ENCODE measurements around the gene SLC13A2. TPM values are rescaled to one million over a fixed set of nuclear protein-coding genes. Genes with fewer than 3 reads are reported as not detected.
"Not testable (repeated sequence)": the region's sequence is repeated elsewhere in the genome, so short reads cannot be mapped to it uniquely, and the experiment has no call there.

The SLC13A2 gene
- total RNA-seq, 4 donors from 2014 or later = not detected

- intact Hi-C loops (cut with DNase I) = no loop called here
- no peaks in the 10 kb centered on the region for H3K27me3 ChIP-seq
- TF ChIP-seq CTCF (IDR thresholded peaks at IDR 0.05) (no peak), POLR2A (IDR thresholded peaks at IDR 0.05) (no peak)
- DNase-seq = no peak
- H3K36me3 ChIP-seq = no peaks in the 10 kb centered on the region
- 78 to 84% methylated on average over 9 of the region's 9 CpGs for WGBS, 2 donors
- H3K4me3 ChIP-seq (replicated peaks in 1 of 3) = no peak overlapping the region
- H3K4me1 ChIP-seq = no peaks in the 10 kb centered on the region
- H3K27ac ChIP-seq = no peak overlapping the region
- no peaks in the 10 kb centered on the region for H3K9me3 ChIP-seq
Observed at GRCh38 chr17:28443901-28444638, 29.4 kb upstream of the SLC13A2 start.

- Histone ChIP-seq H3K27me3 (no peaks in the 10 kb centered on the region), H3K4me3 (replicated peaks in 1 of 3) (no peak overlapping the region), H3K4me1 (no peaks in the 10 kb centered on the region), H3K36me3 (no peaks in the 10 kb centered on the region), H3K9me3 (no peaks in the 10 kb centered on the region), H3K27ac (no peak overlapping the region)
- DNase-seq = no peak
- intact Hi-C loops (cut with DNase I) = no loop called here
- 92 to 95% methylated on average over 8 of the region's 8 CpGs for WGBS, 2 donors
- no peak for TF ChIP-seq POLR2A (IDR thresholded peaks at IDR 0.05)
- TF ChIP-seq CTCF (IDR thresholded peaks at IDR 0.05) = no peak
Observed at GRCh38 chr17:28446716-28447395, 26.6 kb upstream of the SLC13A2 start.

- H3K9me3 ChIP-seq = no peaks in the 10 kb centered on the region
- no peaks in the 10 kb centered on the region for H3K36me3 ChIP-seq
- no peak overlapping the region for H3K4me3 ChIP-seq (replicated peaks in 1 of 3)
- H3K4me1 ChIP-seq = no peaks in the 10 kb centered on the region
- DNase-seq = no peak
- 72 to 75% methylated on average over 5 of the region's 5 CpGs for WGBS, 2 donors
- TF ChIP-seq POLR2A (IDR thresholded peaks at IDR 0.05) (no peak), CTCF (IDR thresholded peaks at IDR 0.05) (no peak)
- H3K27me3 ChIP-seq = no peaks in the 10 kb centered on the region
- no peak overlapping the region for H3K27ac ChIP-seq
- intact Hi-C loops (cut with DNase I) = no loop called here
Observed at GRCh38 chr17:28447396-28447760, 26.1 kb upstream of the SLC13A2 start.

- TF ChIP-seq CTCF (IDR thresholded peaks at IDR 0.05) = no peak
- TF ChIP-seq POLR2A (IDR thresholded peaks at IDR 0.05) = no peak
- Histone ChIP-seq H3K27me3 (no peaks in the 10 kb centered on the region), H3K4me3 (replicated peaks in 1 of 3) (no peak overlapping the region), H3K9me3 (no peaks in the 10 kb centered on the region), H3K27ac (no peak overlapping the region), H3K4me1 (no peaks in the 10 kb centered on the region), H3K36me3 (no peaks in the 10 kb centered on the region)
- DNase-seq = no peak
- intact Hi-C loops (cut with DNase I) = no loop called here
- 85 to 93% methylated on average over 1 of the region's 1 CpG for whole genome bisulfite sequencing, 2 donors
Observed at GRCh38 chr17:28449859-28450258, 23.6 kb upstream of the SLC13A2 start.

GRCh38 chr17:28457890-28458289 lies 15.6 kb upstream of the SLC13A2 start:
- no peak overlapping the region for H3K4me3 ChIP-seq (replicated peaks in 1 of 3)
- TF ChIP-seq CTCF (IDR thresholded peaks at IDR 0.05) = no peak
- no peak for TF ChIP-seq POLR2A (IDR thresholded peaks at IDR 0.05)
- intact Hi-C loops (cut with DNase I) = no loop called here
- H3K27me3 ChIP-seq = no peaks in the 10 kb centered on the region
- 85 to 91% methylated on average over 6 of the region's 6 CpGs for WGBS, 2 donors
- DNase-seq = no peak
- no peaks in the 10 kb centered on the region for H3K9me3 ChIP-seq
- no peaks in the 10 kb centered on the region for H3K36me3 ChIP-seq
- no peaks in the 10 kb centered on the region for H3K4me1 ChIP-seq
- H3K27ac ChIP-seq = no peak overlapping the region

GRCh38 chr17:28458881-28459280 lies 14.6 kb upstream of the SLC13A2 start:
- WGBS, 2 donors = 98% methylated on average over 13 of the region's 32 CpGs; no CpG with 5 or more reads in 1 of the 2 donors
- H3K36me3 ChIP-seq; intact Hi-C loops (cut with DNase I); DNase-seq; H3K9me3 ChIP-seq; H3K27ac ChIP-seq; H3K4me3 ChIP-seq (replicated peaks in 1 of 3); H3K4me1 ChIP-seq; H3K27me3 ChIP-seq: not testable (repeated sequence)
